Esophagus squamous epithelium (tissue), 5 donors: ENCODE measurements around the gene KIF21B. TPM values are rescaled to one million over a fixed set of nuclear protein-coding genes. Genes with fewer than 3 reads are reported as not detected.

Experiments
- DNase-seq: peaks from one replicate; lab custom pipeline; 2025; lab: John Stamatoyannopoulos, UW
- H3K27ac ChIP-seq, 4 donors: fragments of 200-600 bp; sonication (generic); one replicate each; pipeline ENCODE4 v1.5.1; 2016 to 2019; ENCODE audit warnings: mild to moderate bottlenecking in 1 of 4
- H3K27me3 ChIP-seq, 4 donors: fragments of 200-600 bp; sonication (generic); 1 replicate in 3 of 4; 2 replicates in 1 of 4; pipeline versions ENCODE4 v1.5.1 to v1.6.0; 2017 to 2021; ENCODE audit warnings: antibody characterized with exemption in 1 of 4
- H3K36me3 ChIP-seq, 3 donors: fragments of 200-600 bp; sonication (generic); one replicate each; pipeline ENCODE4 v1.5.1; 2016 to 2019
- H3K4me1 ChIP-seq, 3 donors: fragments of 200-600 bp; sonication (generic); one replicate each; pipeline ENCODE4 v1.5.1; 2017 to 2019
- H3K4me3 ChIP-seq, 4 donors: fragments of 200-600 bp; sonication (generic); 1 replicate in 3 of 4; 2 replicates in 1 of 4; pipeline ENCODE4 v1.5.1; 2016 to 2019; ENCODE audit warnings: mild to moderate bottlenecking in 2 of 4, moderate library complexity in 1 of 4
- H3K9me3 ChIP-seq, 3 donors: fragments of 200-600 bp; sonication (generic); one replicate each; pipeline ENCODE4 v1.5.1; 2016 to 2019
- CTCF ChIP-seq, 6 experiments: fragments of 450-650 bp in 4 of 6; fragments of 200-600 bp in 2 of 6; sonication (generic) in 2 of 6; IDR thresholded peaks; one replicate each; pipeline ENCODE4 v1.5.1; 2016 to 2019; ENCODE audit warnings: antibody characterized with exemption in 6 of 6, mild to moderate bottlenecking in 4 of 6, moderate library complexity in 4 of 6
- POLR2A ChIP-seq, 4 donors: fragments of 450-650 bp; IDR thresholded peaks; one replicate each; pipeline ENCODE4 v1.6.1; 2017; ENCODE audit warnings: antibody characterized with exemption in 4 of 4, mild to moderate bottlenecking in 4 of 4, moderate library complexity in 3 of 4
- WGBS, 2 donors: methylation state at CpG; one replicate each; pipeline ENCODE4 v1.1.5; 2018; 5-methylcytosine and 5-hydroxymethylcytosine counted together
- intact Hi-C: fragments of 100-400 bp; cut with DNase I; formaldehyde crosslinking; loops from one replicate; pipeline ENCODE4 v1.15.0; 2022
- total RNA-seq, 4 donors: library from RNA; depleted of rRNA; stranded (reverse); fragments of >200 nt; gene quantifications; one replicate each; pipeline ENCODE4 v1.1.0, GENCODE V29; 2016
- donor health status: DM: yes; HTN: yes; CAD: no.

KIF21B gene
- total RNA-seq, 4 donors from 2014 or later, result 0.53 to 2.1 (median 1.0) TPM

DNA sequence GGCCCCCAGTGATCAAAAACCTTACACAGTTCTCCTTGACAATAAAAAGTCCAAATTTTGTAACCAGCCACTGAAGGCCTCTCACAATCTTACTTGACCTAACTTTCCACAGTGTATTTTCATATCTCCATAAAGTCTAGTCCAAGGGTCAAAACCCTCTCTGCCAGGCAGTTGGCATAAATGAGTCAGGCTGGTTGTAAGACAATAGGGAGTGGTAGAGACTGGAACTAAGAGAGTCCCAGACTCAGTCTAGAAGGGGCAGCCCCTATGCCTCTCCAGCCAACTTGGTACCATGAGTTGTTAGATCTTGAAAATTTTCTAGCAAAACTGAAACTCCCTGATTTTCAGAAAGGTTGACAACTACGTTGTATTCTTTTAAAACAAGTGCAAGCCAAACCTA is 21.0 kb downstream of the KIF21B start:
- Histone ChIP-seq H3K4me3 (no peak overlapping the region), H3K4me1 (no peaks in the 10 kb centered on the region), H3K36me3 (peaks cover 0 to 9% (median 0%) of the 10 kb centered on the region in 3 donors), H3K27ac (no peak overlapping the region), H3K9me3 (no peaks in the 10 kb centered on the region), H3K27me3 (no peaks in the 10 kb centered on the region)
- 85 to 95% methylated on average over 1 of the region's 1 CpG for WGBS, 2 donors
- TF ChIP-seq CTCF (IDR thresholded peaks at IDR 0.05) (no peak), POLR2A (IDR thresholded peaks at IDR 0.05) (no peak)
- no peak for DNase-seq
- intact Hi-C loops, result no loop called here

GRCh38 chr1:201001962-201002361 is 21.6 kb downstream of the KIF21B start:
- Histone ChIP-seq H3K27ac (no peak overlapping the region), H3K4me1 (no peaks in the 10 kb centered on the region), H3K27me3 (no peaks in the 10 kb centered on the region), H3K36me3 (peaks cover 0 to 9% (median 0%) of the 10 kb centered on the region in 3 donors), H3K9me3 (no peaks in the 10 kb centered on the region), H3K4me3 (no peak overlapping the region)
- intact Hi-C loops, result no loop called here
- TF ChIP-seq CTCF (IDR thresholded peaks at IDR 0.05), result no peak
- no peak for TF ChIP-seq POLR2A (IDR thresholded peaks at IDR 0.05)
- WGBS, 2 donors, result 85 to 86% methylated on average over 5 to 10 of the region's 11 CpGs
- DNase-seq, result no peak

DNA sequence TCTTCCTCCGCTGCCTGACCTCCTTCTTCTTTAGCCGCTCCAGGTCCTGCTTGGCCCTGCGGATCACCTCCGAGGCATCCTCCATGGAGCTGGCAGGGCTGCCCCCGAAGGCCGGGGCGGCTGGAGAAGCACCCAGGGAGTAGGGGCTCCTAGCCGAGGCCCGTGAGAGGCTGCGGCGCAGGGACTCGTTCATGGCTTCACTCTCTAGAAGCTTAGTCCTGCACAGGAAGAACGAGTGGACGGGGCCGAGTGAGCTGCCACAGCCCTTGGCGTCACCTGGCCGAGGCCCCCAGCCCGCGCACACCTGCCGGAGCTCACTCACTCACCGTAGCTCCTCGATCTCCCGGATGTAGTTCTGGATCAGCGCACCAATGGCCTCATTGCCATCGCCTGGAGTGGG is 23.1 kb downstream of the KIF21B start:
- TF ChIP-seq POLR2A (IDR thresholded peaks at IDR 0.05) (no peak), CTCF (IDR thresholded peaks at IDR 0.05) (no peak)
- intact Hi-C loops, result no loop called here
- no peaks in the 10 kb centered on the region for H3K4me1 ChIP-seq
- no peak overlapping the region for H3K4me3 ChIP-seq
- H3K9me3 ChIP-seq, result no peaks in the 10 kb centered on the region
- no peaks in the 10 kb centered on the region for H3K27me3 ChIP-seq
- no peak overlapping the region for H3K27ac ChIP-seq
- no peak for DNase-seq
- WGBS, 2 donors, result 97 to 98% methylated on average over 9 to 11 of the region's 25 CpGs
- peaks cover 0 to 9% (median 0%) of the 10 kb centered on the region in 3 donors for H3K36me3 ChIP-seq

DNA sequence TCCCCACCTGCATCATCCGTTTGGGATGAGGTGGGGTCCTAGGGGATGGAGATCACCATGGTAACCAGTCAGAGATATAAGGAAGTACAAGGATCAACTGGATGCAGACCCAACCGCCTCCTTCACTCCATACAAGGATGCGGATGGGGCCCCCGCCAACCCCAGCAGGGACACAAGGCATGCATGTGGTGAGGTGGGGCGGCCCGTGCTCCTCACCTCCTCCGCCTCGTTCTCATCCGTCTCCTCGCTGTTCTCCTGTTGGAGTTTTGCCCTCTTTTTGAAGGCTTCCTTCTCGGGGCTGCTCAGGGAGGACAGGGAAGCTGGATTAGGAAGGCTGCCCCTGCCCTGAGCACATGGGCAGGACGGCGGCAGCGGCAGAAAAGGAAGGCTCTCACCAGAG is 23.8 kb downstream of the KIF21B start:
- no peak for DNase-seq
- no peak for TF ChIP-seq CTCF (IDR thresholded peaks at IDR 0.05)
- no peak for TF ChIP-seq POLR2A (IDR thresholded peaks at IDR 0.05)
- no peaks in the 10 kb centered on the region for H3K4me1 ChIP-seq
- no peaks in the 10 kb centered on the region for H3K9me3 ChIP-seq
- intact Hi-C loops, result no loop called here
- WGBS, 2 donors, result 95 to 97% methylated on average over 7 to 9 of the region's 14 CpGs
- H3K27me3 ChIP-seq, result no peaks in the 10 kb centered on the region
- H3K27ac ChIP-seq, result no peak overlapping the region
- H3K4me3 ChIP-seq, result no peak overlapping the region
- peaks cover 0 to 9% (median 0%) of the 10 kb centered on the region in 3 donors for H3K36me3 ChIP-seq

DNA sequence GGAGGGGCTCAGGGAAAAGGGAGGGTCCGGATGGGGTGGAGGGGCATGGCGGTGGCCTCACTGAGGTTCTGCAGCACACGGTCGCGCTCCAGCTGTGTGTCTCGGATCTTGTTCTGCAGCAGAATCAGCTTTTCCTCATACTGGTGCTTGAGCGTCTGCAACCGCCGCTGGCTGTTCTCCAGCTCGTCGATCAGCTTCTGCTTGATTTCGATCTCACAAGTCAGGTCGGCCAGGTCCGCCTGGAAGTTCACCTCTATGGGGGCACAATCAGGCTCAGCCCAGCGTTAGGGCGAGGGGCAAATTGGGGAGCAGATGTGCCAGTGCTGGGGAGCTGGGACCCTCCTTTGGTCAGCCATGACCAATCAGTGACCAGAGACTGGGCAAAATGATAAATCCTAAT is 25.2 kb downstream of the KIF21B start:
- no peak for DNase-seq

More for the DNA sequence above, 25.2 kb downstream of the KIF21B start:
- Histone ChIP-seq H3K9me3 (no peaks in the 10 kb centered on the region), H3K27ac (no peak overlapping the region), H3K4me1 (no peaks in the 10 kb centered on the region), H3K27me3 (no peaks in the 10 kb centered on the region), H3K4me3 (no peak overlapping the region), H3K36me3 (peaks cover 0 to 5% (median 0%) of the 10 kb centered on the region in 3 donors)
- TF ChIP-seq CTCF (IDR thresholded peaks at IDR 0.05) (no peak), POLR2A (IDR thresholded peaks at IDR 0.05) (no peak)
- WGBS, 2 donors, result 85 to 95% methylated on average over 10 to 16 of the region's 16 CpGs
- intact Hi-C loops, result no loop called here
